Subcutaneous adipose tissue (tissue), 4 donors: ENCODE measurements around the gene BBOF1. TPM values are rescaled to one million over a fixed set of nuclear protein-coding genes. Genes with fewer than 3 reads are reported as not detected.

Experiments
- CTCF ChIP-seq: fragments of 450-650 bp; IDR thresholded peaks from one replicate; pipeline ENCODE4 v1.5.1; 2016; ENCODE audit warnings: low read depth, mild to moderate bottlenecking, control low read depth, antibody characterized with exemption, moderate library complexity
- total RNA-seq, 4 donors: library from RNA; depleted of rRNA; stranded (reverse); fragments of >200 nt; gene quantifications; one replicate each; pipeline ENCODE4 v1.1.0, GENCODE V29; 2016

Gene BBOF1
- total RNA-seq, 4 donors from 2014 or later, result 3.1 to 12.3 (median 5.5) TPM

GRCh38 chr14:74064883-74065282 is 45.7 kb downstream of the BBOF1 start:
- TF ChIP-seq CTCF, result no peak

DNA sequence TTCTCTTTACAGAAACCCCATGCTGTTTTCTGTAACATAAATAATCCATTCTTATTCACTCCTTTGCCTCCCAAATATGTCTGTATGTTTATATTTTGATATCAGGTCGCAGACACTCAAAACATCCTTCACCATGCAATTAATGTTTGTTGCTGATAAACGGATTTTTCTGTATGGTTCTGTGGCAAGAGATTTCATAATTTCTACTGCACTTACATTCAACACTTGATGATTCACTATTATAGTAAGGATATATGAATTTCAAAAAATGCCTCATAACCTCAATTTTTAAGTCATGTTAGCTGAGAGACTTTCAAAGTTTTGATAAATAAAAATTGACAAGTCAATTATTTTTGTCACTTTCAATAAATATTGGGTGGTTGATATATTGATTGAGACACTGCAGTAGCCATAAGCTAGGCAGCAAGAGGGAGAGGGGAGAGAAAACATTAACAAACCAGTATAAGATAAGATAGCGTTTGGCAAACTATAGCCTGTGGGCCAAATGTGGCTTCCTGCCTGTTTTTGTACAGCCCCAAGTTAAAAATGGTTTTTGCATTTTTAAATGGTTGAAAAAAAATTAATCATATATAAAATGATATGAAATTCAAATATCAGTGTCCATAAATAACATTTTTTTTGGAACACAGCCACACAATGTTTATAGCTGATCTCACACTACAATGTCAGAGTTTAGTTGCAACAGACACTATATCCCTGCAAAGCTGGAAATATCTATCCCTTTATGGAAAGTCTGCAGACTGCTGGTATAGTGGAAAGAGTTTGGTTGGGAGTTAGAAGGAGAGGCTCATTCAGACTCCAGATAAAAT is 46.8 kb downstream of the BBOF1 start:
- TF ChIP-seq CTCF, result no peak

GRCh38 chr14:74077401-74077800 is 58.3 kb downstream of the BBOF1 start:
- no peak for TF ChIP-seq CTCF

GRCh38 chr14:74080820-74081460 is 61.8 kb downstream of the BBOF1 start:
- TF ChIP-seq CTCF, result no peak

DNA sequence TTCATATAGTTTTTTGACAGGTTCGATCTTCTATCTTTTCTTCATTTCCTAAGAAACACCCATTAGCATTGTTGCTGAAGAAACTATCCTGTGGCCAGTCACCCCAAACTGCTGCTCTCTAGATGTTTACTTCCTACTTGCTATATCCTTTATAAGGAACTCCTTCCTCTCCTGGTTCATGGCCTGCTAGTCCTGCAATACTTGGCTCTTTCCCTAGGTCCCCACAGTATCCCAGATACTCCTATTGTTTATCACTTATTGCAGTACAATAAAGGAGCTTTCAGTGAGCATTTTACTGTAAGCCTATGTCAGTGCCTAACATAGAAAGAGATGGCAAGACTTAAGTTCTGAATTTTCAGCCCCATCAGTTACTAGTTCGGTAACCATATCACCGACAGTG is 62.3 kb downstream of the BBOF1 start:
- no peak for TF ChIP-seq CTCF

DNA sequence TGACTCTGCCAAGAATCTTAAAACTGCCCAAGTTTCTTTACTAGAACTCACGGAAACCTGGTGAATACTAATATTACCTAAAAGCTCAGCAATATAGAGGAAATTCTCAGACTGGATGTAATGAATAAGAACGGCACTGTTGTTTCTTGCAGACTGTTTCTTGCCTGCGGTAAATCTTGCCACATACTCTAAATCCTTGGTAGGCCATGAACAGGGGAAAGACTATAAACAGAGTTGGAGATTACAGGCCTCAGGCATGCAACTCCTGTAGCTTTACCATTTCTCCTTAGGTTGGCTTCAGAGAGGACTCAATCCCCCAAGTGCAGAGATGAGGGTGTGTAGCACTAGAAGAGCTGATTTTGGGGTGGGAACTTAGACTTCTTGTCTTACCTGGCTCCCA is 64.0 kb downstream of the BBOF1 start:
- TF ChIP-seq CTCF, result no peak

DNA sequence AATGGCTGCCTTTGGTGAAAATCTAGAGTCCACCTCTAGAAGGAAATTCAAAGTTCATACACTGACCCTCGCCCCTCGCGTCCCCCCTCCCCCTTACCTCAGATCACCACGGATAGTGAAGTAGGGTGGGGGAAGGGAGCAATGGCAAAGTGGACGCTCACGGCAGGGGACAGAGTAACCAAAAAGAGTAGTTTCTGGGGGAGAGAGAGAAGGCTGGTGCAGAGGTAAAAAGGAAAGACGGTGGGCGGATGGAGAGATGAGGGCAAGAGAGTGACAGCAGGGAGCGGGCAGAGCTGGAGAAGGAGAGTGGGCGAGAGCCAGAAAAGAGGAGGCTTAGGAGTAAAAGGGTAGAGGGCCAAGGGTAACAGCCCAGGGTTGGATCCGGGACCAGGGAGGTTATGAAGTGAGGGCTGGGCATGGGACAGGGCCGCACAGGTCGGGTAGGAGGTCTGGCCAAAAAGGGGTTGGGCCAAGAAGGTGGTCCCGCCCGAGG is 64.7 kb downstream of the BBOF1 start:
- TF ChIP-seq CTCF, result no peak
